NCI-H128 (cell line): ENCODE data around the gene PLEK2.
"Not testable (repeated sequence)": the region's sequence is repeated elsewhere in the genome, so short reads cannot be mapped to it uniquely, and the experiment has no call there.

ENCODE experiments used
- DNase-seq: peaks from one replicate; lab custom pipeline; 2025; ENCODE audit not compliant: unreplicated experiment; lab: John Stamatoyannopoulos, UW

Gene PLEK2, protein sequence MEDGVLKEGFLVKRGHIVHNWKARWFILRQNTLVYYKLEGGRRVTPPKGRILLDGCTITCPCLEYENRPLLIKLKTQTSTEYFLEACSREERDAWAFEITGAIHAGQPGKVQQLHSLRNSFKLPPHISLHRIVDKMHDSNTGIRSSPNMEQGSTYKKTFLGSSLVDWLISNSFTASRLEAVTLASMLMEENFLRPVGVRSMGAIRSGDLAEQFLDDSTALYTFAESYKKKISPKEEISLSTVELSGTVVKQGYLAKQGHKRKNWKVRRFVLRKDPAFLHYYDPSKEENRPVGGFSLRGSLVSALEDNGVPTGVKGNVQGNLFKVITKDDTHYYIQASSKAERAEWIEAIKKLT

DNA sequence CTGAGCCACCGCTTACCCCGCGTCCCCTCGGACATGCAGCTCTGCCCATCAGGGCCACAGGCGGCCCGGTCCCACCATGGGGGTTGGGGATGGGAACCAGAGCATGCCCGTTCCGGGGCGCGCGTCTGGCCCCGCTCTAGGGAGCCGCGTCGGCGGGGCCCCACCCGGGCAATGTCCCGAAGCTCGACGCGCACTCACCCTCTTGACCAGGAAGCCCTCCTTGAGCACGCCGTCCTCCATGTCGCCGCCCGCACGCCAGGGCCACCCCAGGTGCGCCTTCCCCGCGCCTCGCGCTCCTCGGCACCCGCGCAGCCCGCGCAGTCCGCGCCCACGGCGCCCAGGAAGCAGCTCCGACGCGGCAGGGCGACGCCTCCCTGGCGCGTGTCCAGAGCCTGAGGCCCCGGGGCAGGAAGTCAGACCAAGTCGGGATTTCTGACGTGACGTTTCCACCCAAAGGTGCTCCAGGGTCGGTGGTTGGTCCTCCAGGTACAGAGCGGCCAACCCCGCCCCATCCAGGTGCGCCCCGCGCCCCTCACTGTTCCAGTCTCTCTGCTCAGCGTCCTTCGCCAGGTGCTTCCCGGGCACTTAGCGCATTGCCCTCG is at the start of gene PLEK2:
Gene PLEK2 (minus strand): TSS at position 346 of the 602 bp plus-strand sequence. CDS start 106 bp downstream, at position 240.
- DNase-seq, result no peak

DNA sequence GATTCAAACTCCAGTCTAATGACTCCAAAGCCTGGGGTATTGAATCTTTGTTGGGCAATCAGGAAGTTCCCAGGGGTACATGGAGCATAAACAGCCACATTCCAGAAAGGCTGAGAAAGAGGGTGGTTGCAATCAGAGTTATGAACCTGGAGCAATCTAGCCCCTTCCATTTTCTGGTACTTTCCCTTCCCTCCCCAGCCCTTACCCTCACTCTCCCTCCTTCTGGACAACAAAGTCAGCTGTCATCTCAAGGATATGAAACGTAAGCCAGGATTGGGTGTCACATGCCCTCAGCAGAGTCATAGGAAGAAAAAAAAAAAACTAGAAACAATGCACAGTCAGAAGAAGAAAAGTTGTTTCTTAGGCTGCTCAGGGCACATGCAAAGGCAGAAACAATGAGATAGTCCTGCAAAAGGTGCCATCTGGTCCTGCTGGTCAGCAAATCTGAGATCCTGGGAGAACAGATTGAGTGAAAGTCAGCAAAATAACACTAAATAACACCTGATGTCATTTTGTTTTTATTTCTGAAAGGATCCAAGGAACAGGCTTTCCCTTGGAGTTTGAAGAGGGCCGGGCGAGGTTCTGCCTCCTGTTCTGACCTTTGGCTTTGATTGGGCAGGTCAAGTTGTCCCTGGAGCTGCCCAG is 49.5 kb upstream of the PLEK2 start:
- DNase-seq, result no peak

DNA sequence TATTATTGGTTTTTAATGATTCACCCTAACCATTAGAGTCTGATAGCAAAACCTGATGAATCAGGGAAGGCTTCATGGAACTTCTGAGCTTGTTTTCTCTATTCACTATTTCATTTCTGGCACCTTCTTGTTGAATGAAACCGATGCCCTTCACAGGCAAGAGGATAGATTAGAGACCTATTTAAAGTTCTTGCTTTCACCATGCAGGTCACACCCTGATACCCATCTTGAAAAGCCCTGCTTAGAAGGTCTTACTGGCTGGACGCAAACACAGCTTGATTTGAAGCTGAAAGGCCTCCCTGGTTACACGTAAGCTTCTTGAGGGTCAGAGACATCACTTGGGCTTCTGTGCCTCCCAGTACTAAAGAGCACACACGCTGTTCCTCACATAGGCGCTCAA is 47.4 kb upstream of the PLEK2 start:
- DNase-seq, result no peak

DNA sequence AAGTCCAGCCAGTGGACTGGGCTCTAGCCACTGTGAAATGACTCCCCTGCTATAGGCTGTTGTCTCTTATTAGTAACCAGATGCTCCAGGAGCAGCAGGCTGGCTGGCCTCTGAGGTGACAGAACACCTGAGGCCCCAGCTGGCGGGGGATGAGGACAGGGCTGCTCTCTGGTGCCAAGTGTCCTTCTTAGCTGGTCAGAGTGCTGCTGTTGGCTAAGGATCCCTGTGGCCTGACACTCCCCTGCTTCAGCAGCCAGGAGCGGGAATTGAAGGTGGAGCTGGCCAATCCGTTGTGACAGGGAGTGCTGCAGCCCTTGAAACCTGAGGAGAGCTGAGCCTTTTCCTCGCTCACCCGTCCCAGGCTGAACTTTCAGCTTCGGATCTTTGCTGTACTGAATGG is 45.8 kb upstream of the PLEK2 start:
- no peak for DNase-seq

DNA sequence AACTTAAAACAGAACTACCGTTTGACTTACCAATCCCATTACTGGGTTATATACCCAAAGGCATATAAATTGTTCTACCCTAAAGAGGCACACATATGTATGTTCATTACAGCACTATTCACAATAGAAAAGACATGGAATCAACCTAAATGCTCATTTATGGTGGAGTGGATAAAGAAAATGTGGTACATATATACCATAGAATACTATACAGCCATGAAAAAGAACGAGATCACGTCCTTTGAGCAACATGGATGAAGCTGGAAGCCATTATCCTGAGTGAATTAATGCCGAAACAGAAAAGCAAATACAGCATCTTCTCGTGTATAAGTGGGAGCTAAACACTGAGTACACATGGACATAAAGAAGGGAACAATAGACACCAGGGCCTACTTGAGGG is 44.8 kb upstream of the PLEK2 start:
- no peak for DNase-seq

DNA sequence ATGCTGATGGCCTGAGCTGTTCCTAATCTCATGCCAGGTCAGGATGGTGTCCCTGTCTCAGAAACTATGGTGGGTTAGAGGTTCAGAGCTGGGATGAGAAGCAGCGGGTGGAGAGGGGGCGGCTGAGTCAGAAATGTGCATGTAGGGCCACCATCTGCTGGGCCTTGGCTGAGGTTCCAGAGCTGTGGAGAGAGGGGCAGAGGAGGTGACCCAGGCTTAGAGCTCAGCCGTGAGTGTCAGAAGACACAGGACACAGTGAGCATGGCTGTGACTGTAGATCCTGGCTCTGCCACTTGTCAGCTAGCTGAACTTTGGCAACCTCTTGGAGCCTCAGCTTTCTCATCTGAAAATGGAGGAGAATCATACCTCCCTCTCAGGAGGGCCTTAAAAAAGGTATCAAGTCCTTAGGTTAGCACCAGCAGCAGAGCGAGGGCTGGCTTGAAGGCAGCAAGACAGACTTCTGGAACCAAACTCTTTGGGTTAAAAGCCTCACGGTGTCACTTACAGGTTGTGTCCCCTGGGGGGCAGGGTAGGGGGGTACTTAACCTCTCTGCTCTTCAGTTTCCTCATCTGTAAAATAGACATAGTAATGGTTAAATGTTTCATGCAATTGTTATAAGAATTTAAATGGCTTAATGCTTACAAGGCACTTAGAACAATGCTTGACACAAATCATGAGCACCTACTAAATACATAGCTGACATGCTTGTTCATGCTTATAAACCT is 41.8 kb upstream of the PLEK2 start:
- DNase-seq, result no peak

DNA sequence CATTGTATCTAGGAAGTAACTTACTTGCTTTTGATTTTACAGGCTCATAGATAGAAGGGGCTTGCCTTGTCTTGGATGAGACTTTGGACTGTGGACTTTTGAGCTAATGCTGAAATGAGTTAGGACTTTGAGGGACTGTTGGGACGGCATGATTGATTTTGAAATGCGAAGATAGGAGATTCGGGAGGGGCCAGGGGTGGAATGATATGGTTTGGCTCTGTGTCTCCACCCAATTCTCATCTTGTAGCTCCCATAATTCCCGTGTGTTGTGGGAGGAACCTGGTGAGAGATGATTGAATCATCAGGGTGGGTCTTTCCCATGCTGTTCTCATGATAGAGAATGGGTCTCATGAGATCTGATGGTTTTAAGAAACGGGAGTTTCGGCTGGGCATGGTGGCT is 39.7 kb upstream of the PLEK2 start:
- not testable (repeated sequence) for DNase-seq

DNA sequence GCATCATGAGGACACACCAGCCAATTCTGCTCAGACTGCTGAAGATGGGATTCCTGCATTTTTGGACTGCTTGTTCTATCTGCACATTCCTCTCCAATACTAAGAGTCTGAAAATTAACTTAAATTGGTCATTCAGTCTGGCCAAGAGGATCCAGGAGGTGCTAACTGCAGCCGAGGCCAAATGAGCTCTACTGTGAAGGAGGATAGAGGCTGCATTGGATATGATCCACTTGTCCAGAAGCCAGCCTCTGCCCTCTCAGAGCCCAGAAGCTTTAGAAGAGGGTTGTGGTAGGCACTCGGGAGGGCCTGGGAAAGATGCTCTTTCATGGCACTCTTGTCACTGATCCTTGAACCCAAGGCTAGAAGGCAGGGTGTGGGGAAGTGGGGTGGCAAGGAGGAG is 37.1 kb upstream of the PLEK2 start:
- no peak for DNase-seq

DNA sequence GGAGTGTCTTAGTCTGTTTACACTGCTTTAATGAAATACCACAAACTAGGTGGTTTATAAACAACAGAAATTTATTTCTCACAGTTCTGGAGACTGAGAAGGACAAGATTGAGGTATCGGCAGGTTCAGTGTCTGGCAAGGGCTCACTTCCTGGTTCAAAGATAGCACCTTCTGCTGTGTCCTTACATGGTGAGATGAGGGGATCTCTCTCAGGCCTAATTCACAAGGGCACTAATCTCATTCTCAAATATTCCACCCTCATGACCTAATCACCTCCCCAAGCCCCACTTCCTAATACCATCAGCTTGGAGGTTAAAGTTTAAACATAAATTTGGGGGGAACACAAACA is 35.0 kb upstream of the PLEK2 start:
- no peak for DNase-seq

DNA sequence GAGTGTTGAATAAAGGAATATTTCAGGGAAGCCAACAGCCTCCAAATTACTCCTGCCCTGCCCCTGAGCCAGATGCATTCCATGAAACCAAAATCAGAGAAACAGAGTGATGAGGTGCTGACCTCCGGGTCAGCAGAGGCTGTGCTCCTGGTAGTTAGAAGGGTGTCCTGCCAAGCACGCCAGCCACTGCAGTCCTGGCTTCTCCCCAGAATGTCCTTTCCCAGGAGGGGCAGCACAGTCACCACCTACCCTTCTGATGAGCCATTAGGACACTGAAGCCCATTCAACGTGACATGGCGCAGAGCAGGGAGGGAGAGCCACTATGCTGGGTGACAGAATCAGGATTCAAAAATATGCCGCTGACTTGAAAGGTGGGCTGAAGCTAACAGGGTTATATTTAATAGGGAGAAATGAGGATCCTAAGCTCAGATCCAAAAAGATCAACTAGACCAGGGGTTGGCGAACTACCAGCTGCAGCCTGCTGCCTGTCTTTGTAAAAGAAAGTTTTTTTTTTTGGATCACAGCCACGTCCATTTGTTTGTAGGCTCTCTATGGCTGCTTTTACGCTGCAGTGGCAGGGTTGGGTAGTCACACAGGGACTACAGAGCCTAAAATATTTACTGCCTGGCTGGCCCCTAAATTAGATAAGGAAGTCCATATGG is 34.5 kb upstream of the PLEK2 start:
- DNase-seq, result no peak

DNA sequence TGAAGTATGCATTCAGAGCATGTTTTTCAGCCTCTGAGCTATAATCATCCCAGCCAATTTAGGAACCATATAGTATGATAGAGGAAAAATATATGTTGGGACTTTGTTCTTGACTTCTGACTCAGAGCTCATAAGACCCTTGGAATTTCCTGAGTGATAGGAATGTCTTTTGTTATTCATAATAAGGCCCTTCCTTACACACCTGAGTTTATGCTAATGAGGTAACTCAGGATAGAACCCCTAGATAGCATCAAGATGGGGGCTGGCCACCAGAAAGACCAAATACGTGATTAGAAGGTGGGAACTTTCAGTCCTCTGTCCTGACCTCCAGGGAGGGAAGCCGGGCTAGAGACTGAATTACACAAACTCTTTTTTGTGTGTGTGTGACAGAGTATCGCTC is 32.4 kb upstream of the PLEK2 start:
- DNase-seq, result no peak

DNA sequence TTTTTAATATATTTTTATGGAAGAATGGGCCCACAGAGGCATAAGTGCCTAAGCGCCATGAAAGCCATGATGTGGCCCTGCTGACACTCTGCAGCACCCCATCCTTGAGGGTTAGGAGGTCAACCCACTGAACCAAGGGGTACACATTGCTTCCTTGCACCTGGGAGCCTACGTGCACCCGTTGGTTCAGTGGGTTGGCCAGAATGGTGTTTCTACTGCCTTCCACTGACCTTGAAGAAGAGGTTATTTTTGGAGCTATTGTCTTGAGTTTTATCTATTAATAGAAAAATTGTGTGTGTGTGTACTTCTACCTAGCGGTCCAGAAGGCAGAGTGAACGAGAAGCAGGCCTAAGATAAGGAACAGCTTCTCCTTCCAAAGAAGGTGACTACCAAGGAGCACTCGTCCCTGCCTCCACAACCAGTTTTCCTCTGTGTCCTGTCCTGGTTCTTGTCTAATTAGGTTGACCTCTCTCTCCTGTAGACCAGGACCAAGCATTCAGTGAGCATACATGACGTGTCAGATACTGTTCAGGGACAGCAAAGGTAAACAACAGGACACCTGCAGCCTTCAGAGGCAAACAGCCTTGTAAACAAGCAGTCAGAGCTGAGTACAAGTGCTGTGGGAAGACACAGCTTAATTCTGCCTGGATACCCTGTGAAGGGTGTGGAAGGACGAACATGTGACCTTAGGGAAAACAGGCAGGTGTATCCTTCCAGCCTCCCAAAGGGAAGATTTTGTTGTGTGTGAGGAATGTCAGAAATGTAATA is 30.4 kb upstream of the PLEK2 start:
- DNase-seq, result no peak

DNA sequence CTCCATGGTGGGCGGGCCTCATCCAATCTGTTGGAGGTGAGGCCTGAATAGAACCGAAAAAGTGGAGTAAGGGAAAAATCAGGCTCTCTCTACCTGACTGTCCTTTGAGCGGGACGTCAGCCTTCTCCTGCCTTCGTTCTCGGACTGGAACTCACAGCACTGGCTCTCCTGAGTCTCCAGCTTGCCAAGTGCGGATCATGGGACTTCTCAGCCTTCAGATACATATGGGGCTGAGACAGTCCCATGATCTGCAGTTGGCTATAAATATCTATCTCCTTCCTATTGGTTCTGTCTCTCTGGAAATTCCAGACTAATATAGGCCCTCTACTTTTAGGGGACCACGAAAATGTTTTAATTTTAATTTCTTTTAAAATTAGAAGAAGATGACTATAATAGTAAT is 29.7 kb upstream of the PLEK2 start:
- DNase-seq, result no peak

DNA sequence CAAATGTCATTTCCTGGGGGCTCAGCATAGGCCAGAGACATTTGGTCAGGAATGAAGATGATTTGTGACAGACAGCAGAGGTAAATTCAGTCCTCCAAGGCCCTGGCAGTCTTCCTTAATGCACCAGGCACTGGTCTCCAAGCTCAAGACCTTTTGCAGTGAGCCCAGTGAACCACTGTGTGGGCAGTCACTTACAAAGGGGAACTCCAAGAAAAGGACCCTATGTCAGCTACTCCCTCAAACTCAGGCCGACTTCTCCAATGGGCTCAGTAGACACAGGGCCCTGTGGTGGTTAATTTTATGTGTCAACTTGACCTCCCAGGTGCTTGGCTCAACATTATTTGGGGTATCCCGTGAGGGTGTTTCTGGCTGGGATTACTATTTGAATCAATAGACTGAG is 29.3 kb upstream of the PLEK2 start:
- DNase-seq, result no peak

DNA sequence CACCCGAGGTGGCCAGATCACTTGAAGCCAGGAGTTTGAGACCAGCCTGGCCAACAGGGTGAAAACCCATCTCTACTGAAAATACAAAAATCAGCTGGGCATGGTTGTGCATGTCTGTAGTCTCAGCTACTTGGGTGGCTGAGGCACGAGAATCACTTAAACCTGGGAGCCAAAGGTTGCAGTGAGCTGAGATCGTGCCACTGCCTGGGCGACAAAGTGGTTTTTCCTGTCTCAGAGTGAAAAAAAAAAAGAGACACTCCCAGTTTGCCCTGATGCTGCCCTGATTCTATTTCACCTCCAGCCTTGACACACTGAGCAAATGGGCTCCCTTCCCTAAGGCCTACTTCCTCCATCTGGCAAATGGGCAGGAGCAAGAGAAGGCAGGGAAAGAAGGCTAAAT is 28.5 kb upstream of the PLEK2 start:
- DNase-seq, result no peak

DNA sequence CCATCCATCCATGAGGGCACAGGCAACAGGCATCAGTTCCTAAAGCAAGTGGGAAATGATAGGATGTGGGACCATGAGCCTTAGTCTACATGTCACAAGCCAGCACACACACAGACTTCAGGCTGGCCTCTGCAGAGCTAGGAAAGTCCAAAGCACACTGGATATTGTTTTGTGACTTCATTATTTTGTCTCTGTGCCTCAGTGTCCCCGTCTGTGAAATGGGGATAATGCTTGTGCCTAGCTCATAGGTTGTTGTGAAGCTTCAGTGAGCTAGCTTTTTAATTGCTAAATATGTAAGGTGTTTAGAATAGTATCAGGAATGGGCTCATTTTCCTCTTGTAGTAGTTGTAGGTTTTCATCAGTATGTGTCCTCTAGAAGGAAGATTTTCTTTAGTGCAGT is 27.0 kb upstream of the PLEK2 start:
- no peak for DNase-seq

DNA sequence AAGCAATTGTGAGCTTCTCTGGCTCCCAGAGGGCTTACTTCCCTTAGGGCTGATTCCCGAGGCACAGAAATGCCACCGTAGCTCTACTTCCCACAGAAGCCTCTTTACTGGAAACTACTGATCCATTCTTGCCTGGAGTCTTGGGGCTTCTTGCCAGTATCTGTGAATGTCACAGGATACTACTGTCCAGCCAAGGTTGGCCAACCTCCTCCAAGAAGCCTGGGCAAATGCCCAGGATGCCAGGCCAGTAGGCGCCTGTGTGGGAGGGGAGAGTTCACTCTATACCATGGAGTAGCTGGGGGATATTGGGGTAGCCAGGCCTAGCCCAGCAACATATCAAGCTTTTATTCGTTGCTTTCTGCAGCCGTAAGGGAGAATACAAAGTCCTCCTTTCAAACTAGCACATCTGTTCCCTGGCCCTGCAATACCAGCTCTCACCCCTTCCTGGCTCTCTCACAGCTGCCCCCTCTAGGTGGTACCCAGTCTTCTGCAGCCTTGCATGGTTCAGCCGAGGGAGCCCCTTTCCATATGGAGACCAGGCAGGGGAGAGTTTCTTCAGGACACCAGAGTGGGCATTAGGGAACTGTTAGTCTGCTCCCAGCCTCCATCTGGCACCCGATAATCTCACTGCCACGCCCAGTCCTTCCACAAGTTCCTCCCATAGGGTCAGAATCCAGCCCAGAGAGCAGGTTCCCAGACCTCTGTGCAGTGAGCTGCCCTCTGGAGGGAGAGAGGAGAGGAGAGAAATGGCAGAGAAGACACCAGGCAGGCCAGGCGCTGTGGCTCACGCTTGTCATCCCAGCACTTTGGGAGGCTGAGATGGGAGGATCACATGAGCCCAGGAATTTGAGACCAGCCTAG is 24.3 kb upstream of the PLEK2 start:
- no peak for DNase-seq

DNA sequence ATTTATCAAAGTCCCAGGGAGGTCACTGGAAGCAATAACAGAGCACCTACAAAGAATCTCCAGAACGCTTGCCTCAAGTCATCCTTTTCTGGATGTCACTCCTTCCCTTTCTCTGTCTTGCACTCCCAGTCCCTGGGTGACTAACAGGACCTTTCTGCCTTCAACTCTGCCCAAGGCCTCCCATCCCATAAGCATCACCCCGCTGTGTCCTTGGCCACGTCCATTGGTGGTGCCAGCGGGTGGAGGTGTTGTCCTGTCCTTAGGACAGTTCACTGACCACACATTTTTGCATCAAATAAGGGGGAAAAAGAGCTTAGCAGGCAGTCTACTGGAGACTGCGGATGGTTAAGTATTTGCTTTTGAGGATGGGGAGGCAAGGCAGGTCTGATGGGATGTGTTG is 23.6 kb upstream of the PLEK2 start:
- no peak for DNase-seq

DNA sequence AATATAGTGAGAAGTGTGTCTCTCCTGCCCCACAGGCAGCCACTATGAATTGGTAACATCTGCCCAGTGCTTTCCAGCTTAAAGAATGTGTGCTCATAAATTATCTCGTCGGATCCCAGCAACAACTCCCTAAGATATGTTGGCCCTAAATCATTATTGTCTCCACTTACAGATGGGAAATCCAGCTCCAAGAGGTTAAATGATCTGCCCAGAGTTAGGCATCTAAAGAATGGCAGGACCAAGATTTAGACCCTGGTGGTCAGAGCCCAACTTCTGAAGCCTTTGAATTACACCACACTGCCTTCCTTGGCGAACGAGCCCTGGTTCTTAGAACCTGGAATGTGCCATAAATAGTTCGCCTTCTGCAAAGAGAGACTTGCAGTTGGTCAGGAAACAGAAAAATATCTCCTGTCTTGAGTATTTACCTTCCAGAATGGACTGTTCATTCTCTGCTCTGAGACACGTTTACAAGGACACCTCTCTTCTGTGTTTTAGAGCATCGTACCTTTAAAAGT is 20.1 kb upstream of the PLEK2 start:
- no peak for DNase-seq
